ENCODE results near the gene DHCR7. TPM values are rescaled to one million over a fixed set of nuclear protein-coding genes. Genes with fewer than 3 reads are reported as not detected.

The DHCR7 gene
- total RNA-seq: 35.9 TPM

- DNase-seq (ENCODE audit: low spot score in 2 of 2): peak; percentile 95 to 98
- no peak for FAIRE-seq
Measured at GRCh38 chr11:71448257-71449171, at the start of gene DHCR7. TSS of gene DHCR7 (minus strand) at chr11:71448393. CDS start at chr11:71444952, 3,441 bp downstream.

GRCh38 chr11:71496421-71496820, 48.2 kb upstream of the DHCR7 start:
- no peak for FAIRE-seq
- no peak for DNase-seq (ENCODE audit: low spot score in 2 of 2)

GRCh38 chr11:71495286-71496230, 47.4 kb upstream of the DHCR7 start:
- DNase-seq (ENCODE audit: low spot score in 2 of 2): no peak
- no peak for FAIRE-seq

- FAIRE-seq (no peak), DNase-seq (ENCODE audit: low spot score in 2 of 2) (no peak)
Measured at GRCh38 chr11:71491940-71492339, 43.7 kb upstream of the DHCR7 start.

- DNase-seq (ENCODE audit: low spot score in 2 of 2) (no peak), FAIRE-seq (no peak)
Measured at GRCh38 chr11:71491531-71491930, 43.3 kb upstream of the DHCR7 start.

- FAIRE-seq (no peak), DNase-seq (ENCODE audit: low spot score in 2 of 2) (no peak)
Measured at GRCh38 chr11:71490731-71491390, 42.7 kb upstream of the DHCR7 start.

GRCh38 chr11:71490044-71490730, 42.0 kb upstream of the DHCR7 start:
- FAIRE-seq (no peak), DNase-seq (ENCODE audit: low spot score in 2 of 2) (no peak)

GRCh38 chr11:71489311-71490043, 41.3 kb upstream of the DHCR7 start:
- FAIRE-seq: no peak
- no peak for DNase-seq (ENCODE audit: low spot score in 2 of 2)

GRCh38 chr11:71488681-71489270, 40.6 kb upstream of the DHCR7 start:
- FAIRE-seq (no peak), DNase-seq (ENCODE audit: low spot score in 2 of 2) (no peak)

GRCh38 chr11:71486320-71486719, 38.1 kb upstream of the DHCR7 start:
- FAIRE-seq (no peak), DNase-seq (ENCODE audit: low spot score in 2 of 2) (no peak)

- DNase-seq (ENCODE audit: low spot score in 2 of 2) (no peak), FAIRE-seq (no peak)
Measured at GRCh38 chr11:71485466-71485865, 37.3 kb upstream of the DHCR7 start.

- no peak for DNase-seq (ENCODE audit: low spot score in 2 of 2)
- FAIRE-seq: no peak
Measured at GRCh38 chr11:71485063-71485399, 36.8 kb upstream of the DHCR7 start.

- no peak for DNase-seq (ENCODE audit: low spot score in 2 of 2)
- no peak for FAIRE-seq
Measured at GRCh38 chr11:71484248-71485062, 36.3 kb upstream of the DHCR7 start.

GRCh38 chr11:71483692-71484091, 35.5 kb upstream of the DHCR7 start:
- DNase-seq (ENCODE audit: low spot score in 2 of 2) (no peak), FAIRE-seq (no peak)

GRCh38 chr11:71482746-71483364, 34.7 kb upstream of the DHCR7 start:
- FAIRE-seq (no peak), DNase-seq (ENCODE audit: low spot score in 2 of 2) (no peak)

- DNase-seq (ENCODE audit: low spot score in 2 of 2): no peak
- no peak for FAIRE-seq
Measured at GRCh38 chr11:71482216-71482615, 34.0 kb upstream of the DHCR7 start.

GRCh38 chr11:71481101-71481960, 33.1 kb upstream of the DHCR7 start:
- FAIRE-seq: no peak
- DNase-seq (ENCODE audit: low spot score in 2 of 2): no peak
